ENCODE measurements around the gene DHODH.

GRCh38 chr16:72025404-72026114 lies 17.0 kb downstream of the DHODH start:
- no peak for TF ChIP-seq CTCF (conservative IDR thresholded peaks at IDR 0.05; ENCODE audit: low read length)
- TF ChIP-seq EZH2phosphoT487 (IDR thresholded peaks at IDR 0.05; ENCODE audit: borderline replicate concordance) = no peak

Data from Loucy (cell line).